Endothelial cell of umbilical vein (primary cell): Measurements from ENCODE around the gene TMEM204. TPM values are rescaled to one million over a fixed set of nuclear protein-coding genes. Genes with fewer than 3 reads are reported as not detected.

Source experiments
- BruUV-seq: library from RNA; stranded (reverse); fragments of 400-500 nt; replicated peaks from 2 replicates; lab custom pipeline; 2021; lab: Mats Ljungman, UMichigan
- CTCF ChIA-PET: fragments of 300-600, 350-600 bp; sonication (Branson Sonifier 250); formaldehyde crosslinking; loops from one replicate; lab custom pipeline; 2021; ENCODE audit warnings: antibody characterized with exemption, inconsistent platforms; lab: Charles Lee
- POLR2A ChIA-PET: fragments of 300-600, 350-600 bp; sonication (Branson Sonifier 250); formaldehyde crosslinking; loops from one replicate; lab custom pipeline; 2021; ENCODE audit warnings: antibody characterized with exemption, inconsistent platforms; lab: Charles Lee
- DNase-seq: peaks from one replicate; pipeline ENCODE4 v3.0.0-alpha.2; 2011; ENCODE audit warnings: low read depth, low spot score
- FAIRE-seq: peaks from 2 replicates; lab custom pipeline; 2011; peaks lifted over from hg19 to GRCh38; lab: Jason Lieb, UNC
- H2AFZ ChIP-seq: 2 replicates; pipeline ENCODE4 v1.6.0; 2012; ENCODE audit warnings: low read depth, low read length, control low read depth, inconsistent platforms
- H3K27ac ChIP-seq: 2 replicates; pipeline ENCODE4 v1.5.1; 2011; ENCODE audit warnings: low read depth, mild to moderate bottlenecking, control low read depth, low read length, moderate library complexity; ENCODE audit not compliant: insufficient read depth
- H3K27me3 ChIP-seq, 2 experiments: 2 replicates each; pipeline versions ENCODE4 v1.6.0 to v1.6.1; 2011; ENCODE audit warnings: low read length in 2 of 2, mixed read lengths in 1 of 2; ENCODE audit not compliant: control insufficient read depth in 2 of 2, insufficient read depth in 2 of 2
- H3K36me3 ChIP-seq, 2 experiments: 2 replicates in 1 of 2; 3 replicates in 1 of 2; pipeline ENCODE4 v1.5.1; 2011; ENCODE audit warnings: low read length in 2 of 2, mild to moderate bottlenecking in 1 of 2, moderate library complexity in 1 of 2; ENCODE audit not compliant: control insufficient read depth in 2 of 2, insufficient read depth in 2 of 2; ENCODE audit errors: extremely low read depth in 1 of 2
- H3K4me1 ChIP-seq: 3 replicates; pipeline ENCODE4 v1.5.1; 2011; ENCODE audit warnings: mild to moderate bottlenecking, low read length; ENCODE audit not compliant: control insufficient read depth, insufficient read depth; ENCODE audit errors: extremely low read depth
- H3K4me2 ChIP-seq: 2 replicates; pipeline ENCODE4 v1.6.1; 2011; ENCODE audit warnings: low read length, control low read depth, mixed read lengths; ENCODE audit not compliant: insufficient read depth
- H3K4me3 ChIP-seq, 3 experiments: fragments of 200-600 bp in 1 of 3; sonication (generic), shearing (Covaris generic) in 1 of 3; replicated peaks in 1 of 3; 2 replicates each; pipeline ENCODE4 v1.5.1; 2011 to 2016; ENCODE audit warnings: control low read depth in 3 of 3, low read length in 3 of 3, mild to moderate bottlenecking in 2 of 3, inconsistent platforms in 1 of 3, low read depth in 1 of 3, moderate library complexity in 1 of 3; ENCODE audit not compliant: insufficient read depth in 1 of 3
- H3K79me2 ChIP-seq: 2 replicates; pipeline ENCODE4 v1.6.0; 2012; ENCODE audit warnings: low read length, inconsistent platforms; ENCODE audit not compliant: control insufficient read depth, insufficient read depth
- H3K9ac ChIP-seq: replicated peaks from 2 replicates; pipeline ENCODE3; 2011; ENCODE audit warnings: low read length, control low read depth; ENCODE audit not compliant: insufficient read depth; ENCODE audit errors: extremely low read depth
- H3K9me1 ChIP-seq: replicated peaks from 3 replicates; pipeline ENCODE4 v1.6.0; 2011; ENCODE audit warnings: mild to moderate bottlenecking, low read length; ENCODE audit not compliant: control insufficient read depth, insufficient read depth; ENCODE audit errors: extremely low read depth
- H3K9me3 ChIP-seq: replicated peaks from 2 replicates; pipeline ENCODE4 v1.5.1; 2012; ENCODE audit warnings: low read length, inconsistent platforms; ENCODE audit not compliant: control insufficient read depth, insufficient read depth
- H4K20me1 ChIP-seq: replicated peaks from 2 replicates; pipeline ENCODE3; 2011; ENCODE audit warnings: mild to moderate bottlenecking, low read length; ENCODE audit not compliant: control insufficient read depth, insufficient read depth; ENCODE audit errors: extremely low read depth
- EZH2 ChIP-seq: IDR thresholded peaks from 2 replicates; pipeline ENCODE4 v1.6.1; 2012; ENCODE audit warnings: borderline replicate concordance, low read depth, mild to moderate bottlenecking, moderate library complexity, low read length, inconsistent platforms; ENCODE audit not compliant: severe bottlenecking
- FOS ChIP-seq: IDR thresholded peaks from 2 replicates; pipeline ENCODE4 v1.6.1; 2011; ENCODE audit warnings: mild to moderate bottlenecking, low read length, moderate library complexity, borderline replicate concordance; ENCODE audit not compliant: insufficient read depth
- GATA2 ChIP-seq: IDR thresholded peaks from 2 replicates; pipeline ENCODE4 v1.7.0; 2011; ENCODE audit warnings: low read depth, mild to moderate bottlenecking, moderate library complexity, mixed read lengths, low read length; ENCODE audit not compliant: insufficient read length, insufficient read depth
- JUN ChIP-seq: IDR thresholded peaks from 2 replicates; pipeline ENCODE4 v1.6.1; 2011; ENCODE audit warnings: borderline replicate concordance, low read depth; ENCODE audit not compliant: insufficient read length, insufficient read depth
- MYC ChIP-seq: IDR thresholded peaks from one replicate; pipeline ENCODE4 v1.6.1; 2011; ENCODE audit warnings: mild to moderate bottlenecking, low read depth, low read length
- POLR2A ChIP-seq: IDR thresholded peaks from 2 replicates; pipeline ENCODE4 v1.6.1; 2012; ENCODE audit warnings: low read depth, mild to moderate bottlenecking, control low read depth, low read length
- POLR2AphosphoS5 ChIP-seq: IDR thresholded peaks from 2 replicates; pipeline ENCODE4 v1.6.1; 2012; ENCODE audit warnings: low read depth, mild to moderate bottlenecking, control low read depth, low read length, moderate library complexity; ENCODE audit not compliant: insufficient read depth
- dilution Hi-C: fragments of 300-500 bp; cut with MboI; formaldehyde crosslinking; loops from one replicate; pipeline ENCODE4 v1.15.0; 2019; ENCODE audit warnings: low sequenced_read_pairs; ENCODE audit not compliant: extremely low pct_ligation_motif_present
- intact Hi-C: fragments of 100-400 bp; cut with micrococcal nuclease; formaldehyde crosslinking; loops from one replicate; pipeline ENCODE4 v1.10.0; 2022
- polyA plus RNA-seq, 4 experiments: library from polyadenylated mRNA; depleted of rRNA in 3 of 4; stranded (reverse) in 3 of 4; unstranded in 1 of 4; fragments of >200 nt; gene quantifications; 2 replicates each; pipeline versions ENCODE4 v1.2.1 to v1.2.3, GENCODE V29; 2011 to 2012; ENCODE audit warnings: missing spikeins in 1 of 4
- total RNA-seq: library from RNA; stranded (reverse); gene quantifications from 2 replicates; pipeline ENCODE4 v1.2.3, GENCODE V29; 2021
- TF ChIP-seq, protein P1 (sequence below): IDR thresholded peaks from 2 replicates; pipeline ENCODE4 v1.6.1; 2011; ENCODE audit not compliant: insufficient read depth, insufficient read length
- TF ChIP-seq, protein P2 (sequence below), 2 donors: IDR thresholded peaks; 1 replicate in 1 of 2; 2 replicates in 1 of 2; pipeline ENCODE4 v1.5.1; 2011; ENCODE audit warnings: low read length in 2 of 2, mild to moderate bottlenecking in 2 of 2, moderate library complexity in 2 of 2, control low read depth in 1 of 2, inconsistent platforms in 1 of 2, low read depth in 1 of 2; ENCODE audit not compliant: insufficient read depth in 1 of 2; ENCODE audit errors: extremely low read depth in 1 of 2

Gene TMEM204
- total and polyA plus RNA-seq, 2 donors (not counting 3 experiments of a cell fraction or from before 2014, with no cell fraction given), result 32.5 to 50.7 TPM

DNA sequence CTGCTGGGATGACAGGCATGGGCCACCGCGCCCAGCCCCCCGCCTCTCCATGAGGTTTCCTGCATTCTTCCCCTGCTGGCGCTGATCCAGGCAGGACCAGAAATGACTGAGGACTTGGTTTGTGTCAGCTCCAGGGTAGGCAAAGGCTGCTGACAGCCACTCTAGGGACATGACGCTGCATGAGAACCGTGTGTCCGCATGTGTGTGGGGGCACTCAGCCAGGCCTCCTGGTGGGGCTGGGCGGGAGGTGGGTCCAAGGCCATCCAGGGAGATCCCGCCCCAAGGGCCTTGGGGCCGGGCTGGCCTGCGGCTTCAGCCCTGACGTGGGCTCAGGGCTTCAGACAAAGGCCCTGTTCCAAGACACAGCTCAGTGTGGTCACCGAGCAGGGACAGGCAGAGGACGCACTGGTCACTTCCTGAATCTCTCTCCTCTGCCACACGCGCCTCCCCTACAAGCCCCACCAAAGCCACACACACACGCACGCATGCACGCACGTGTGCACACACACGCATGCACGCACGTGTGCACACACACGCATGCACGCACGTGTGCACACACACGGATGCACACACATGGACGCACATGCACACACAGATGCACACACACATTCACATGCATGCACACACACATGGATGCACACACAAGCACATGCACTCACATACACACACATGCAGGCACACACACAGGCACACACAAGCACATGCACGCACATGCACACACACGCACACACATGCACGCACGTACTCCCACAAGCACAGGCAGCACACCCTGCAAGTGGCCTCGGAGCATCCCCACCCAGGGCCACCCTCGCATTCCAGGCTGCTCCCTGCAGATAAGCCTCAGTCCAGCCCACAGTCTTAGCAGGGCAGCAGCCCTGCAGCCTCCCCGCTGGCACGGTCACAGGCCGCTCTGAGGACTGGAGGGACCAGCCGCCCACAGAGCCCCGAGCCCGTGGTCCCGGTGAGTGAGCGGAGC, 5.3 kb upstream of the TMEM204 start:
- Histone ChIP-seq H4K20me1 (no peaks in the 10 kb centered on the region), H3K9ac (no peak overlapping the region), H3K4me3 (no peak overlapping the region), H3K9me1 (no peaks in the 10 kb centered on the region), H3K79me2 (no peaks in the 10 kb centered on the region), H3K36me3 (no peaks in the 10 kb centered on the region), H3K4me2 (no peak overlapping the region), H3K9me3 (no peaks in the 10 kb centered on the region), H2AFZ (no peak overlapping the region), H3K27me3 (no peaks in the 10 kb centered on the region), H3K27ac (no peak overlapping the region), H3K4me1 (peaks cover 24% of the 10 kb centered on the region)
- intact Hi-C loops (no loop called here), dilution Hi-C loops (no loop called here)
- TF ChIP-seq JUN (no peak), MYC (no peak), EZH2 (no peak)
- TF ChIP-seq, protein P1, sequence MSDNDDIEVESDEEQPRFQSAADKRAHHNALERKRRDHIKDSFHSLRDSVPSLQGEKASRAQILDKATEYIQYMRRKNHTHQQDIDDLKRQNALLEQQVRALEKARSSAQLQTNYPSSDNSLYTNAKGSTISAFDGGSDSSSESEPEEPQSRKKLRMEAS, result peak; percentile 60
- BruUV-seq, result no TSS peak
- ChIA-PET POLR2A (no interaction called here), CTCF (interaction anchor here (0.7 kb wide), 1 partner anchor 34 kb away, joined by 3 read pairs; no protein-coding TSS in a partner anchor)
- peak; percentile 4 for FAIRE-seq
- peak; percentile 49 for DNase-seq

DNA sequence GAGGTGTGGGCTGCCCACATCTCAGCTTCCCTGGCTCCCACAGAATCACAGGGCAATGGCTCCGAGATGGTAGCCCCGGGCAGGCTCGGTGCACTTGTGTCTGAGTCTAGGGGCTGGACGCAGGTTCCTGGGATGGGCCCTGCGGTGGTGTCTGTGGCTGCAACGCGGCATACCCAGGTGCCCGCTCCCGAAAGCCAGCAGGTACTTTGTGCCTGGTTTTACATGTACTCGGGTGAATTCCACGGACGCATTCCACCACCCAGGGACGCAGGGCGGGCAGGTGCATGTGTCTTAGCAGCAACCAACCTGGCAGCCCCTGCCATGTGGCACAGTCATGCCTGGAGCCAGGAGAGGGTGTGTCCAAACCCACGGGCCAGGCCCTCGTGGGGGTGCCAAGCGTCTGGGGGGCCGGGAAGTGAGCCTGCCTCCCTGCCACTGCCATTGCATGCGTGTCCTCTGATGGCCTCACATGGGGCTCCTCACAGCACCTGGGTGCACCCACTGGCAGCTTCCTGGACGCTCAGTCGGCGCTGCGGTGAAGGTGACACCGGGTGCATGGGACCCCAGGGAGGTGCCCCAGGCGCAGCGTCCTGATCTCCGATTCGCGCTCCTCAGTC, 4.4 kb upstream of the TMEM204 start:
- intact Hi-C loops (no loop called here), dilution Hi-C loops (no loop called here)
- TF ChIP-seq FOS (no peak), POLR2AphosphoS5 (no peak), EZH2 (no peak), MYC (no peak), JUN (no peak), POLR2A (no peak), GATA2 (no peak)
- TF ChIP-seq, protein P2, sequence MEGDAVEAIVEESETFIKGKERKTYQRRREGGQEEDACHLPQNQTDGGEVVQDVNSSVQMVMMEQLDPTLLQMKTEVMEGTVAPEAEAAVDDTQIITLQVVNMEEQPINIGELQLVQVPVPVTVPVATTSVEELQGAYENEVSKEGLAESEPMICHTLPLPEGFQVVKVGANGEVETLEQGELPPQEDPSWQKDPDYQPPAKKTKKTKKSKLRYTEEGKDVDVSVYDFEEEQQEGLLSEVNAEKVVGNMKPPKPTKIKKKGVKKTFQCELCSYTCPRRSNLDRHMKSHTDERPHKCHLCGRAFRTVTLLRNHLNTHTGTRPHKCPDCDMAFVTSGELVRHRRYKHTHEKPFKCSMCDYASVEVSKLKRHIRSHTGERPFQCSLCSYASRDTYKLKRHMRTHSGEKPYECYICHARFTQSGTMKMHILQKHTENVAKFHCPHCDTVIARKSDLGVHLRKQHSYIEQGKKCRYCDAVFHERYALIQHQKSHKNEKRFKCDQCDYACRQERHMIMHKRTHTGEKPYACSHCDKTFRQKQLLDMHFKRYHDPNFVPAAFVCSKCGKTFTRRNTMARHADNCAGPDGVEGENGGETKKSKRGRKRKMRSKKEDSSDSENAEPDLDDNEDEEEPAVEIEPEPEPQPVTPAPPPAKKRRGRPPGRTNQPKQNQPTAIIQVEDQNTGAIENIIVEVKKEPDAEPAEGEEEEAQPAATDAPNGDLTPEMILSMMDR (IDR thresholded peaks at IDR 0.05; ENCODE audit: extremely low read depth in 1 of 2, insufficient read depth in 1 of 2, low read depth in 1 of 2, low read length in 2 of 2), result no peak
- TF ChIP-seq, protein P1, result no peak
- POLR2A ChIA-PET, result no interaction called here
- no peak for DNase-seq
- Histone ChIP-seq H3K36me3 (no peaks in the 10 kb centered on the region), H3K79me2 (peaks cover 3% of the 10 kb centered on the region), H4K20me1 (no peaks in the 10 kb centered on the region), H3K4me1 (peaks cover 33% of the 10 kb centered on the region), H3K9me1 (no peaks in the 10 kb centered on the region), H3K9ac (no peak overlapping the region), H3K27ac (no peak overlapping the region), H2AFZ (no peak overlapping the region), H3K4me2 (no peak overlapping the region), H3K27me3 (no peaks in the 10 kb centered on the region), H3K4me3 (no peak overlapping the region), H3K9me3 (no peaks in the 10 kb centered on the region)
- no peak for FAIRE-seq
- CTCF ChIA-PET, result no interaction called here
- BruUV-seq, result no TSS peak
